Measurements from ENCODE around the gene SSU72. TPM values are rescaled to one million over a fixed set of nuclear protein-coding genes. Genes with fewer than 3 reads are reported as not detected.
A peak's percentile ranks its signal among the peaks of the same experiment; 100 is the strongest.

Gene SSU72
- total RNA-seq, 1 donor from 2014 or later = 104 TPM

DNA sequence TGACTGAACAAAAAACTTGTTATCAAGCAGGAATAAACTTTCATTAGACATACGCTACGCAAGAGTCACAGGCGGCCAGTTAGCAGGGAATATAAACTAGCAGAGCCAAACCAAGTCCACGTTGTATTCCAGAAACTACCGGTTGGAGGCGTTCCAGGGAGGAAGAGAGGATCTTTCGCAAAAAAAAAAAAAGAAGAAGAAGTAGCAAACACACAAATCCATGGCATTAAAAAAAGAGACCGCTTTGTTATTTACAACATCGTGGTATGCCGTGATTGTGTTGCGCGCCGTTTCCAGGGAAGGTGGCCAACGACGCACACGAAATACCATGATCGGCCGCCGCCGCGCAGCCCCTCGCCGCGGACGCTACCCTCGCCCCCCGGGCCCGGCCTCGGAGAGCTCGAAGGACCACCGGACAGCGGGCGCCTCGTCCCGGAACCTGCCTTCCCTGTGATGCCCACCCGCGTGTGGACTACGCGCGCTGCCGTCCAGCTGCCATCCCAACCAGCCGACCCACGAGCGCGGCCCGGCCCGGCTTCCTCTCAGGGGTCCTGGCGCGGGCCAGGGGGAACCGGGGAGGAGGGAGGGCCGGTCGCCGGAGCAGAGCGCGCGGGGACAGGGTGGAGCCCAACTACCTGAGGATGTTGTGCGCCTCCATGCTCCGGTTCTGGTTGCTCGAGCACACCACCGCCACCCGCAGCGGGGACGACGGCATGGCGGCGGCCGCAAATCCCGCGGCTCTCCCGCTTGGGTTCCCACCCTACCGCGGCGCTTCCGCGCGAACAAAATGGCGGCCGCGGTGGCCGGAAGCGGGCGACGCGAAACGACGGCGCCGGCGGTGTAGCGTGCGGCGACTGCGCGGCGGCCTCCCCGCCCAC, 581 bp downstream of the SSU72 start:
- H3K4me3 ChIP-seq = peak overlapping the region; percentile 99
- DNase-seq = peak; percentile 63
- intact Hi-C loops (cut with micrococcal nuclease) = no loop called here
- no peaks in the 10 kb centered on the region for H3K9me3 ChIP-seq (replicated peaks)
- peak overlapping the region; percentile 99 for H3K27ac ChIP-seq (replicated peaks)
- TF ChIP-seq, protein P1, sequence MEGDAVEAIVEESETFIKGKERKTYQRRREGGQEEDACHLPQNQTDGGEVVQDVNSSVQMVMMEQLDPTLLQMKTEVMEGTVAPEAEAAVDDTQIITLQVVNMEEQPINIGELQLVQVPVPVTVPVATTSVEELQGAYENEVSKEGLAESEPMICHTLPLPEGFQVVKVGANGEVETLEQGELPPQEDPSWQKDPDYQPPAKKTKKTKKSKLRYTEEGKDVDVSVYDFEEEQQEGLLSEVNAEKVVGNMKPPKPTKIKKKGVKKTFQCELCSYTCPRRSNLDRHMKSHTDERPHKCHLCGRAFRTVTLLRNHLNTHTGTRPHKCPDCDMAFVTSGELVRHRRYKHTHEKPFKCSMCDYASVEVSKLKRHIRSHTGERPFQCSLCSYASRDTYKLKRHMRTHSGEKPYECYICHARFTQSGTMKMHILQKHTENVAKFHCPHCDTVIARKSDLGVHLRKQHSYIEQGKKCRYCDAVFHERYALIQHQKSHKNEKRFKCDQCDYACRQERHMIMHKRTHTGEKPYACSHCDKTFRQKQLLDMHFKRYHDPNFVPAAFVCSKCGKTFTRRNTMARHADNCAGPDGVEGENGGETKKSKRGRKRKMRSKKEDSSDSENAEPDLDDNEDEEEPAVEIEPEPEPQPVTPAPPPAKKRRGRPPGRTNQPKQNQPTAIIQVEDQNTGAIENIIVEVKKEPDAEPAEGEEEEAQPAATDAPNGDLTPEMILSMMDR (IDR thresholded peaks at IDR 0.05; ENCODE audit: borderline replicate concordance) = peak; percentile 5
- H3K36me3 ChIP-seq = peaks cover 11% of the 10 kb centered on the region
- H3K27me3 ChIP-seq (ENCODE audit: low read depth) = no peaks in the 10 kb centered on the region
- H3K4me1 ChIP-seq = peaks cover 66% of the 10 kb centered on the region

DNA sequence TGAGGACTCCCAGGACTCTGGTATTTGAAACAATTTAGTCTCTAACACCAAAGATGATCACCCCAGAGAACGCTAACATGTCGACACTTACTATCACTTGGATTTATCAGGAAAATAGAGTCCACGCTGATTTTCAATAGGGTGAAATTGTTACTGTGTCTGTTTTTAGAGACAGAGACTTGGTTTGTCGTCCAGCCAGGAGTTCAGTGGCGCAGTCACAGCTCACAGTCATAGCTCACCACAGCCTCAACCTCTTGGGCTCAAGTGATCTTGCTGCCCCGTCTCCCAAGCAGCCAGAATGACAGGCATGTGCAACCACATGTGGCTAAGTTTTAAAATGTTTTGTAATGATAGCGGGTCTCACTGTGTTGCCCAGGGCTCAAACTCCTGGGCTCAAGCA, 5.3 kb downstream of the SSU72 start:
- no peaks in the 10 kb centered on the region for H3K27me3 ChIP-seq (ENCODE audit: low read depth)
- intact Hi-C loops (cut with micrococcal nuclease) = no loop called here
- peak overlapping the region; percentile 9 for H3K27ac ChIP-seq (replicated peaks)
- no peak for DNase-seq
- TF ChIP-seq, protein P1 (IDR thresholded peaks at IDR 0.05; ENCODE audit: borderline replicate concordance) = no peak
- no peak overlapping the region for H3K4me3 ChIP-seq
- H3K36me3 ChIP-seq = peaks cover 16% of the 10 kb centered on the region
- H3K4me1 ChIP-seq = peaks cover 98% of the 10 kb centered on the region
- no peaks in the 10 kb centered on the region for H3K9me3 ChIP-seq (replicated peaks)

DNA sequence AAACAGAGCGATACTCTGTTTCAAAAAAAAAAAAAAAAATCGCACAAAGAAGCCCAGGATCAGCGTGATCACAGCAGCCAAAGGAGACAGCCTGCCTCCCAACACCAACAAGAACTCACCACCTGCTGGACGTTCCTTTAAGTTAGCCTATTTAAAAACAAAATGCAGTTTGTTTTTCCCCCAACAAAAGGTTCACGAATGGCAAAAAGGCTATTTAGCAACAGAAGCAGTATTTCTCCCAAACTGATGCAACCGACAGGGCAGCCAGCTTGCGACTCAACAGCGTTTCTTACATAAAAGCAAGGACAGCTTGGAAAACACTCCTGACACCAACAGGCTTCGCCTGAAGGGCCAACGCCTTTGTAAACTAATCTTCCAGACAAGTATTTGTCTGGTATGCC, 6.8 kb downstream of the SSU72 start:
- H3K4me1 ChIP-seq = peaks cover 98% of the 10 kb centered on the region
- DNase-seq = no peak
- no peak overlapping the region for H3K4me3 ChIP-seq
- no peaks in the 10 kb centered on the region for H3K27me3 ChIP-seq (ENCODE audit: low read depth)
- H3K27ac ChIP-seq (replicated peaks) = peak overlapping the region; percentile 33
- intact Hi-C loops (cut with micrococcal nuclease) = no loop called here
- peaks cover 30% of the 10 kb centered on the region for H3K36me3 ChIP-seq
- TF ChIP-seq, protein P1 (IDR thresholded peaks at IDR 0.05; ENCODE audit: borderline replicate concordance) = no peak
- no peaks in the 10 kb centered on the region for H3K9me3 ChIP-seq (replicated peaks)

DNA sequence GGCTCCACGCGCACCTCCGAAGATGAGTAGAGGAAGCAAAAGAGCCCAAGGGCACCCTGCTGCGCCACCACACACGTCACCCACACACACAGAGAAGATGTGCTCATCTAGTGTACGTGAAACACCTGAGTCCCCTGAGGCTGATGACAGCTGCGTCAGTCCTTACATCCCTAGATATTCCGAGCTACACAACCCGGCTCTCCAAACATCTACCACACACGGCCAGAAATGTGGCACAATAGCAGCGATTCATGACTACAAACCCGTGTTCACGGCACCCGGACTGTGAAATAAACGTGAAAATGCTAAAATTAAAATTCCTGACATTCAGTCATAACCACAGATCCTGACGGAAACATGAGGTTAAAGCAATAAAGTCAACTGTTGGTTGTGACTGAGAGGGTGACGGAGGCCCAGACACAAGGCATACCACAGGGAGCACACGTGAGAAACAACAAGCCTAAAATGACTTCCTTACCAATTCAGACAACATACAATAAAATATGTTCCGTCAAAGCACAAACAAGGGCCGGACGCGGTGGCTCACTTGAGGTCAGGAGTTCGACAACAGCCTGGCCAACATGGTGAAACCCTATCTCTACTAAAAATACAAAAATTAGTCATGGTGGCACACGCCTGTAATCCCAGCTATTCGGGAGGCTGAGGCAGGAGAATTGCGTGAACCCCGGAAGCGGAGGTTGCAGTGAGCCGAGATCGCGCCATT, 7.3 kb downstream of the SSU72 start:
- DNase-seq = no peak
- H3K27ac ChIP-seq (replicated peaks) = no peak overlapping the region
- intact Hi-C loops (cut with micrococcal nuclease) = no loop called here

DNA sequence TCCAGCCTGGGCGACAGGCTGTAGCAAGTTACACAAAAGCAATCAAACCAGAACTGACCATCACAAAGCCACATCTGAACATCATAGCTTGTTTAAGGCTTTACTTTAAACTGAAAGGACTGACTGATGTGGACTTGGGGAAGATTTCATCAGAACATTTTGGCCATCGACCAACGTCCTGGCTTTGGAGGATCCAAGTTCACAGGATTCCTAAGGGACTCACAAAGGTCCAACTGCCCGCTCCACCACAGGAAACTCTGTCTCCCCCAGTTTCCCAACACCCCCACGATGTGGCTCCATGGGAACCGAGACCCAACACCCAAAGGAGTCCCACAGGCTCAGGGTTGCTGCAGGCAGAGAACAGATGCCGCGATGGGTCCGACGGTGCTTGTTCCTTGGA, 9.3 kb downstream of the SSU72 start:
- H3K4me1 ChIP-seq = peaks cover 84% of the 10 kb centered on the region
- H3K27ac ChIP-seq (replicated peaks) = no peak overlapping the region
- DNase-seq = no peak
- H3K9me3 ChIP-seq (replicated peaks) = no peaks in the 10 kb centered on the region
- no peak overlapping the region for H3K4me3 ChIP-seq
- intact Hi-C loops (cut with micrococcal nuclease) = no loop called here
- TF ChIP-seq, protein P1 (IDR thresholded peaks at IDR 0.05; ENCODE audit: borderline replicate concordance) = no peak
- peaks cover 47% of the 10 kb centered on the region for H3K36me3 ChIP-seq
- H3K27me3 ChIP-seq (ENCODE audit: low read depth) = no peaks in the 10 kb centered on the region

More for the DNA sequence above, 7.3 kb downstream of the SSU72 start:
- Histone ChIP-seq H3K4me1 (peaks cover 98% of the 10 kb centered on the region), H3K36me3 (peaks cover 36% of the 10 kb centered on the region), H3K27me3 (ENCODE audit: low read depth) (no peaks in the 10 kb centered on the region), H3K4me3 (no peak overlapping the region), H3K9me3 (replicated peaks) (no peaks in the 10 kb centered on the region)
- TF ChIP-seq, protein P1 (IDR thresholded peaks at IDR 0.05; ENCODE audit: borderline replicate concordance) = no peak

Data from left ventricle myocardium inferior (tissue), 1 donor.